Measurements from ENCODE around the gene SDHAF1. TPM values are rescaled to one million over a fixed set of nuclear protein-coding genes. Genes with fewer than 3 reads are reported as not detected.

SDHAF1 gene
- total and polyA plus RNA-seq, 2 of the 8 experiments (the other 6 are each of a cell fraction or from before 2014, with no cell fraction given): 16.0 to 21.3 TPM

- Histone ChIP-seq H2BK20ac (ENCODE audit: low read length) (no peak overlapping the region), H3K23ac (ENCODE audit: insufficient read length) (no peak overlapping the region), H3K56ac (replicated peaks; ENCODE audit: insufficient read length, low read depth, low read length) (no peak overlapping the region), H3K14ac (ENCODE audit: insufficient read length) (no peak overlapping the region), H4K8ac (ENCODE audit: extremely low read depth, insufficient read depth, low read length) (no peak overlapping the region), H2BK12ac (ENCODE audit: low read depth, low read length) (no peak overlapping the region), H2BK15ac (ENCODE audit: low read length) (no peak overlapping the region), H3K27me3 (replicated peaks in 1 of 4; ENCODE audit: control insufficient read depth in 3 of 4, extremely low read depth in 1 of 4, insufficient read depth in 3 of 4, low read length in 3 of 4) (0 out of 7 replicates have a peak, but pooled peaks cover 0 to 3% (median 0%) of the 10 kb centered on the region in 4 experiments), H3K9ac (replicated peaks in 1 of 4; ENCODE audit: extremely low read depth in 1 of 4, low read depth in 3 of 4, low read length in 3 of 4) (no peak overlapping the region), H3K79me2 (ENCODE audit: control insufficient read depth in 1 of 2, insufficient read depth in 2 of 2, low read length in 2 of 2) (no peaks in the 10 kb centered on the region), H3K23me2 (ENCODE audit: low read depth, low read length) (0 out of 2 replicates have a peak, but pooled peaks cover 2% of the 10 kb centered on the region), H3K18ac (ENCODE audit: extremely low read depth, low read length) (no peak overlapping the region), H3K4ac (replicated peaks; ENCODE audit: insufficient read length, low read depth, low read length) (no peak overlapping the region), H4K5ac (ENCODE audit: insufficient read length, low read depth, low read length) (no peak overlapping the region), H3K79me1 (ENCODE audit: low read depth, low read length) (no peaks in the 10 kb centered on the region), H4K91ac (replicated peaks; ENCODE audit: insufficient read length, low read length) (no peak overlapping the region), H3K36me3 (ENCODE audit: control insufficient read depth in 2 of 4, insufficient read depth in 4 of 4, low read length in 3 of 4) (peaks cover 0 to 6% (median 2%) of the 10 kb centered on the region in 4 experiments; a peak in 1 of 8 replicates), H2BK120ac (replicated peaks; ENCODE audit: low read depth, low read length) (no peak overlapping the region), H3K4me2 (ENCODE audit: insufficient read depth in 1 of 2, low read depth in 2 of 2, low read length in 2 of 2) (no peak overlapping the region), H3K27ac (ENCODE audit: low read depth, low read length) (no peak overlapping the region), H3K4me1 (replicated peaks in 1 of 4; ENCODE audit: control insufficient read depth in 3 of 4, insufficient read depth in 4 of 4, low read length in 3 of 4) (peaks cover 0 to 3% (median 1%) of the 10 kb centered on the region in 4 experiments; a peak in 1 of 7 replicates), H2AK5ac (ENCODE audit: low read depth, low read length) (no peak overlapping the region), H4K20me1 (replicated peaks in 1 of 2; ENCODE audit: control insufficient read depth in 1 of 2, insufficient read depth in 2 of 2, low read length in 2 of 2) (peaks cover 0 to 15% of the 10 kb centered on the region in 2 experiments), H3K4me3 (ENCODE audit: extremely low read depth in 1 of 4, insufficient read depth in 2 of 4, low read depth in 3 of 4, low read length in 4 of 4) (no peak overlapping the region), H3K9me3 (ENCODE audit: insufficient read depth in 2 of 2, low read depth in 1 of 2, low read length in 1 of 2) (no peaks in the 10 kb centered on the region), H2AFZ (ENCODE audit: low read length) (no peak overlapping the region), H2BK5ac (ENCODE audit: low read depth, low read length) (no peak overlapping the region)
- WGBS, 2 experiments (ENCODE audit: extremely low coverage in 1 of 2, insufficient coverage in 1 of 2, insufficient read length in 1 of 2, insufficient replicate concordance in 2 of 2, low coverage in 1 of 2, low lambda C conversion rate in 2 of 2, missing lambda C conversion rate in 1 of 2): 84% methylated on average over 4 of the region's 4 CpGs; no CpG with 5 or more reads in 1 of the 2 experiments
- no peak for FAIRE-seq
- ChIA-PET POLR2A (ENCODE audit: partially characterized antibody) (interaction anchor here (1.1 kb wide), 1 partner anchor 151 kb away, joined by 3 read pairs; no protein-coding TSS in a partner anchor), CTCF (ENCODE audit: partially characterized antibody) (interaction anchor here (0.9 to 1.6 kb wide), 4 partner anchors 20 to 52 kb away, joined by 3 to 4 read pairs (median 3); no protein-coding TSS in a partner anchor)
- TF ChIP-seq MAX (IDR thresholded peaks at IDR 0.05) (no peak), EGR1 (IDR thresholded peaks at IDR 0.05; ENCODE audit: borderline replicate concordance, low read depth, low read length) (no peak), SAP30 (IDR thresholded peaks at IDR 0.05; ENCODE audit: insufficient read depth, insufficient replicate concordance, low read length) (no peak), ATF2 (IDR thresholded peaks at IDR 0.05; ENCODE audit: low read length) (no peak), BACH1 (IDR thresholded peaks at IDR 0.05; ENCODE audit: low read length) (no peak), RAD21 (IDR thresholded peaks at IDR 0.05 in 1 of 2, conservative IDR thresholded peaks at IDR 0.05 in 1 of 2; ENCODE audit: low read depth in 2 of 2, low read length in 2 of 2) (no peak), SRF (IDR thresholded peaks at IDR 0.05; ENCODE audit: low read depth, low read length) (no peak), SIN3A (conservative IDR thresholded peaks at IDR 0.05 in 1 of 2, IDR thresholded peaks at IDR 0.05 in 1 of 2; ENCODE audit: low read depth in 1 of 2, low read length in 2 of 2) (no peak), EZH2 (IDR thresholded peaks at IDR 0.05; ENCODE audit: low read depth, low read length, severe bottlenecking) (no peak), SP4 (IDR thresholded peaks at IDR 0.05; ENCODE audit: low read length) (no peak)
- no peak for DNase-seq (ENCODE audit: low read depth in 1 of 2, low spot score in 2 of 2)
These were observed 48.8 kb upstream of the SDHAF1 start for GRCh38 chr19:35946203-35946602.

Data from H1 (cell line).